HEK293 (cell line): Measurements from ENCODE around the gene KCTD17.

Source experiments
- ZEB2 ChIP-seq: fragments of 450-650 bp; formaldehyde crosslinking; IDR thresholded peaks from 2 replicates; pipeline ENCODE4 v1.5.1; 2016; ENCODE audit warnings: missing biosample characterization, missing genetic modification characterization
- ZNF394 ChIP-seq: fragments of 450-650 bp; formaldehyde crosslinking; IDR thresholded peaks from 2 replicates; pipeline ENCODE4 v1.5.1; 2016; ENCODE audit warnings: missing biosample characterization, missing genetic modification characterization, mild to moderate bottlenecking, moderate library complexity, borderline replicate concordance

DNA sequence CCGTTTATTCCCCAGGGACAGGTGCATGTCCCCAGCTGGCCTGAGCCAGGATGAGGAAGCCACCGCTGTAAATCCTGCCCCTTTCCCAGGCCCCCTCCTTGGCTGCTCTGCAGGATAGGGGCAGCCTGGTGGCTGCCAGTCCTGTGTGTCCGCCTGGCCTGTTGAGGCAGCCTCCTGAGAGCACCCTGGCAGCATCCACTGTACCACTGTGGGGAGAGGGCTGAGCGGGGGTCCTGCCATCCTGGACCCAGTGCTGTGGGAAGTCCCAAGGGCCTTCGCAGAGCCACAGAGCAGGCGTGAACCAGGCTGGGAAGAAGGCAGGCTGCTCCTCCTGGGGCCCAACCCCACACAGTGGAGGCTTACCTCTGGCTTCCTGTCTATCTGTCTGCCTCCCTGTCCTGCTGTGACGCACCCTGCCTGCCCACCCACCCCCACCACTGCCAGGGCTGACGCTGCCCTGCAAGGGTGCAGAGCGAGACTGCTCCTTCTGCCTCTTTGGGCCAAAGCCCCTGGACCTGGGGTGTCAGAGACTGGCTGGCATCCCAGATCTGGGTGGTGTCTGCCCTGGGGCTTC is 8.4 kb downstream of the KCTD17 start:
- TF ChIP-seq ZEB2, result no peak
- no peak for TF ChIP-seq ZNF394
